ENCODE results near the gene PANK1.

The PANK1 gene

GRCh38 chr10:89615824-89616223, 29.2 kb downstream of the PANK1 start:
- DNase-seq (ENCODE audit: low read depth in 3 of 3) = no peak

DNA sequence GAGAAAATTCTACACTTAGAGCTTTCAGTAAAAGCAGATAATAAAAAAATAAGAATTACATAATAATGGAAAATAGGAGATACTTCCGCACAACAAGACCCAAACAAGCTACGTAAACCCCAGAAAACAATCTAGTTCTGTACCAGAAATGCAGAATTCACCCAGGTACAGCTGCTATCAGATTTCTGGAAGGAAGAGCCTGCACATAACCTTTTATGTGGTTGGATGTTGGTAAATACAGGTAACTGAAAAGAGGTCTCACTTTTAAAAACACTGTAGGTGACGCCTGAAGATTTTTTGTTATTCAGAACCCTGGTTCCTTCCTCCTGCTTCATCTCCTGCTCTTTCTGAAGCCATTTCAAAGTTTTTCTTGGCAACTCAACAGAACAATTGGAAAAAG, 29.9 kb downstream of the PANK1 start:
- DNase-seq (ENCODE audit: low read depth in 3 of 3) = no peak

DNA sequence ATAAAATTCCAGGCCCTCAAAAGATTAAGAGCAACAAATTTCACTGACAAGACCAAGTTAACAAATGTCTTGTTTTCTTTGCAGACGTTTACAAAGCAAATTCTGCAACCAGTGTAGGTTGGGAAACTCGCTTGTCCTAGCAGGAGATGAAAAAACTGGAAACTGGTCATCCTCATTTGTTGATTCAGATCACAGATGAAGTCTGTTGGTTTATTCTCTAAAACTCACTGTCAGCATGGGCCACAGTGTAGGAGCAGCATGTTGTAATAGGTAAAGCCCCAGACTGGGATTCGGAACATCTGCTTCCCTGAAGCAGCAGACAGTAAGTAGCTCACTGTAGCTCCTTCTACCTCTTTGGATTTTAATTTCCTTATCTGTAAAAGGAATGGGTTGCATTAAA, 31.5 kb downstream of the PANK1 start:
- no peak for DNase-seq (ENCODE audit: low read depth in 3 of 3)

DNA sequence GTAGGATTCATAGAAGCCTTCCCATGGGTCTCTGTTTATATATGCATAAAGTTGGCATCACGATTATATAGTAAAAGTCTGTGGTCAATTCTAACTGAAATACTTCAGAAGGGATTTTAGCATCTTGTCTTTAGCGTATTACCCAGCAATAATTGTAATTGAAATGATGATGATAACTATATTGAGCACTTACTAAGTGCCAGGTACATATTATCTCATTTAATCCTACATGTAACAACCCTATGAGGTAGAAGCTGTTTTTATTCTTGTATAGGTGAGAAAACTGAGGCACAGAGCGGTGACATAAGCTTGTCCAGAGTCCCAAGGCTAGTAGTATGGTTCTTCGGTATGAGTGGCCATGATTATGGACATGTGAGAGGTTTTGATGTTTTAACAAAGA, 33.8 kb downstream of the PANK1 start:
- no peak for DNase-seq (ENCODE audit: low read depth in 3 of 3)

DNA sequence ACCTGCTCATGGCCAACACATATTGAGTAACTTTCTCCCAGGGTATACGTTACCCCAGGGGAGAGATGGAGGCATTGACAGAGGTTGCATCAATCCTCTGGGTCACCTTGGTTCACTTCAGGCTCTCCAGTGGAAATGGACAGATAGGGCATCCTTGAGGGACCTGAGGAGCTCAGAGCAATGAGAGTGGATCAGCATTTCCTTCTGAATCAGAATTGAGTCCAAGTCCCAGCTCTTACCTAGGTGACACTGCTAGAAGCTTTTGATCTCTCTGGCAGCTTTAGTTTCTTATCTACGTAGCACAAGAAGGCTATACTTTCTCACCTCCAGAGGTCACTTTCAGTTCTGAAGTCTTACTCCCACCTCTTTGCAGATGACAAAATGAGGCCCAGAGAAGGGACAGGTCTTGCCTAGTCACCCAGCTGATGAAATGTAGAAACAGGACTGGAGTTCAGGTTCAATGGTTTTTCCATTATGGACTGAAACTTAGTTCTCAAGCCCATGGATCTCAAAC, 35.2 kb downstream of the PANK1 start:
- DNase-seq (ENCODE audit: low read depth in 3 of 3) = no peak

DNA sequence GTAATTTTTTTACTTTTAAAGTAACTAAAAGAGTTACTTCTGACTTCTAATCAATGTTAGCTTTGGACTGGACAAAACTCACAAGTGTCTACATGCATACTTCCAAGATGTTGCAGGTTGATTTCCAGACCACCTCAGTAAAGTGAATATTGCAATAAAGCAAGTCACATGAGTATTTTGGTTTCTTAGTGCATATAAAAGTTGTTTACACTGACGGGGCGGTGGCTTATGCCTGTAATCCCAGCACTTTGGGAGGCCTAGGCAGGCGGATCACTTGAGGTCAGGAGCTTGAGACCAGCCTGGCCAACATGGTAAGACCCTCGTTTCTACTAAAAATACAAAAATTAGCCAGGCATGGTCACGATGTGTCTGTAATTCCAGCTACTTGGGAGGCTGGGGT, 40.8 kb downstream of the PANK1 start:
- DNase-seq (ENCODE audit: low read depth in 3 of 3) = no peak

DNA sequence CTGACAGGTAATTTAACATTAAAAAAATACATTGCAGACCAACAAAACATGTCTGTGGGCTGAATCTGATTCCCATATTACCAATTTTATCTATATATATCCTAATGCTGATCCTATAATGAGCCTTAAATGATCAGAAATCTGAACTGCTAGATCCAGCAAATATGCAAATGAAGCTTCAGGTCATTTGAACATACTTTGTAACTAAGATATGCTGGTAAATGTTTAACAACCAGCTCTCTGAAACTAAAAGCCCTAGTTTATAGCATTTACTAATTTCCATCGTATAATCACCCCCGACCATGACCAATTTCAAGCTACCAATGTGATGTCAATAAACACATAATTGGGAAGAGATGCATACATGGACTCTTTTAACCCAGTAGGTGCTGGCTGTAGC, 42.1 kb downstream of the PANK1 start:
- no peak for DNase-seq (ENCODE audit: low read depth in 3 of 3)

DNA sequence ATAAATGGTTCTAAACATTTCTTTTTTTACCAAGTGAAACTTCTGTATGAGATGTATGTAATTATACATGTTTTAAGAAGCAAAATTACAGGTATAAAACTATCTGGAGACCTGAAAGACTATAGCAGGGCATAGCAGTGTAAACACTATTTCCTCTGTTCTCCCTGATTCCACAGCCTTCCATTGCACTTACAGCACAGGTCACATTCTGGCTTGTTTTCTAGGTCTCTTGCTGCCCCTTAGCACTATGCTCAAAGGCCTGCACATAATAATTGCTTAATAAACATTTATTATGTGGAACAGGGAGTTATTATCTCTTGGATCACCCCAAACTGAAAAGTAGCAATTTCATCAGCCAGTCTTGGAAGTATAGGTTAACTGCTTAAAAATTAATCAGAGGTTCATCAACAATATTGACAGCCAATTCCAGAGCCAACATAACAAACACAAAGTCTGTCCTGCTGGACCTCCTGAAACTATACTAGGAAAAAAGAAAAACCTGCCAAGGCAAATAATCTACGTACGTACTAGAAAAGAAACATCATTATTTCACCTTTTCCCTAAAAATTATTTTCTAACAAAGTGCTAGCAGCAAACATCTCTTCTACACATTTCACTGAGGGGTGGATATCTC, 43.2 kb downstream of the PANK1 start:
- DNase-seq (ENCODE audit: low read depth in 3 of 3) = no peak

GRCh38 chr10:89600041-89600440, 45.0 kb downstream of the PANK1 start:
- no peak for DNase-seq (ENCODE audit: low read depth in 3 of 3)

DNA sequence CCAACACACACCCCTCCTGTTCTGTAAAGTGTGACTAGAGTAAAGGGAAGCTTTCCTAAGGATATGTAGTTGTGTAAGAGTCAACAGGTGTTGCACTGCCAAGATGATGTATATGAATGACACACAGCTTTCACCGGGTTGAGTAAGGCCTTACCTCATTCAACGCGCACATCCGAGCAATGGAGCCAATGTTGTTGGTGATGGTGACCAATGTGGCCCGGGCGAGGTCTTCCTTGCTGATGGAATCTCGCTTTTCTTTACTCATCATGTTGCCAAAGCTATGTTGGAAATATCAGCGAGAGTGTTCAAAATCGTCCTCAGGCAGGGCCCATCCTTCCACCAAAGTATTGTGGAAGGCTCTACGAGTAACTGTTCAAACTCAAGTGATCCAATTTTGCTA, 52.0 kb downstream of the PANK1 start:
- DNase-seq (ENCODE audit: low read depth in 3 of 3) = no peak

- no peak for DNase-seq (ENCODE audit: low read depth in 3 of 3)
These were observed 52.5 kb downstream of the PANK1 start for GRCh38 chr10:89592539-89592938.

GRCh38 chr10:89591796-89592271, 53.2 kb downstream of the PANK1 start:
- DNase-seq (ENCODE audit: low read depth in 3 of 3) = no peak

GRCh38 chr10:89591111-89591795, 53.8 kb downstream of the PANK1 start:
- DNase-seq (ENCODE audit: low read depth in 3 of 3) = no peak

- no peak for DNase-seq (ENCODE audit: low read depth in 3 of 3)
These were observed 54.7 kb downstream of the PANK1 start for GRCh38 chr10:89590326-89590725.

DNA sequence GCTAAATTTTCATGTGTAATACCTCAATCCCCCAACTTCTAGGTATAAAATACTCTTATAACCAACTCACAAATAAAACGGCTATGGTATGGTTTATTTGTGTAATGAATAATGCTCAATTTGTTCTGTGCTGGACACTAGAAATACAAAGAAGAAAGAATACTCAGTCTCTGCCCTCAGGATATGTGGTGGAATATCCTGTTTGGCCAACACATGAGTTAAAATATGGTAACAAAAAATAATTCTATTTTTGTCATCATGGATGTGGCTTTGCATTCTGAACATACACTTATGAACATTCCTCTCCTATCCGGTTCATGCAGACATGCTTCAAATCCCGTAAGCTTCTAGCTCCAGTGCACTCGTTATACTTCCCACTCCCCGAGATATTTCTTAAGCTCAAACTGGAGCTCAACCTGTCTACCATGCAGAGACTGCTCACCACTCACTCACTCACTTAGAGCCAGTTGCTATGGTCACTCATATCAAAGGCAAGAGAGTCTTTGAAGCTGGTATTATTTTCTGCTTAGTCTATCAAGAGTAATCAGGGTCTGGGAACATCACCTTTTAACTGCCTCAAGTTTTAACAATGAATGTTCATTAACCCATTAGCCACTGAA, 55.8 kb downstream of the PANK1 start:
- no peak for DNase-seq (ENCODE audit: low read depth in 3 of 3)

DNA sequence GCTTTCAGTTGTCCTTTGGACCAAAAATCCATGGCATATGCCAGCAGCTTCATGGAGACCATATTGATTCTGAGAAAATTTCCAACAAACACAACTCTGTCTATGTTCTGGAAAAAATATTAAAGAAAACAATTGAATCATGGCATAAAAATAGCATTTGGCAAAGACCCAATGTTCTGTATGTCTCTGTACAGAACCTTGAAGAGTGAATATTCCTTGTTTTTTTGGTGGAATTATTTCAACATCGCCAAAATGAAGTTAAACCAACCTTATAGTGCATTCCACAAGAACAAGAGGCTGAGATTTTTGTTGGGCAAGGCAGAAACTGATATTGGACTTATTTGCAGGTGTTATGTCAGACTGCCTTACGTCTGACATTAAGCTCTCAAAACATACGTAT, 56.4 kb downstream of the PANK1 start:
- DNase-seq (ENCODE audit: low read depth in 3 of 3) = no peak

DNA sequence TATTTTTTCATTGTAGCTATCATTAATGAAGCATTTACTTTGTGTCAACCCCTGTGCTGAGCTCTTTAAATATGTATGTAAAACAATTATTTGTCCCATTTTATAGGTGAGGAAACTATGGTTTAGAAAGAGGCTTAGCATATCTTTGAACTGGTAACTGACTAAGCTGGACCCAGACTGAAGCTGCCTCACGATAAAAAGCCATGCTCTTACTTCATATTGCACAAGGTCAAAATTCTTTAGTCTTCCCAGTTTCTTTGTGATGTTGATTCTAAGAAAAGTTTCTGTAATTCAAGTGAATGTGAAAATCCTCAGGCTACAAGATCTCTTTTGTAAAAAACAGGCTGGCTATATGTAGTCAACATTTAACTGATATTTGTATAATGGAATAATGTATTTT, 63.0 kb downstream of the PANK1 start:
- DNase-seq (ENCODE audit: low read depth in 3 of 3) = no peak

DNA sequence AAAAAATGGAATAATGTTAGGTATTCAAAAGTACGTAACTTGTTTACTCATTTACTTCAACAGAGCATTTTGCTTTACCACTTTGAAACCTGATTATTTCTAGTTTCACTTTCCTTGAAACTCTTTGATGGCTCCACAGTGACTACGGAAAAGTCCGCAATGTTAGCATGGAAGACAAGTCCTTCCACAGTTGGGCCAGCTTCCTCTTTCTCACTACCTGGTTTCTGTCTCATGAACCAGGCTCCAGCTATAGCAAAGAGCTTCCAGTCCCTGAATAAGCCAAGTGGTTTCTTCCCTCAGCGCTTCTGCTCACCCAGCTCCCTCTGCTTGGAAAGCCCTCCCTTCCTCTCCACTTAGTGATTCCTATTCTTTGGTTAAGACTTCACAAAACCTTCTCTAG, 64.8 kb downstream of the PANK1 start:
- no peak for DNase-seq (ENCODE audit: low read depth in 3 of 3)

DNA sequence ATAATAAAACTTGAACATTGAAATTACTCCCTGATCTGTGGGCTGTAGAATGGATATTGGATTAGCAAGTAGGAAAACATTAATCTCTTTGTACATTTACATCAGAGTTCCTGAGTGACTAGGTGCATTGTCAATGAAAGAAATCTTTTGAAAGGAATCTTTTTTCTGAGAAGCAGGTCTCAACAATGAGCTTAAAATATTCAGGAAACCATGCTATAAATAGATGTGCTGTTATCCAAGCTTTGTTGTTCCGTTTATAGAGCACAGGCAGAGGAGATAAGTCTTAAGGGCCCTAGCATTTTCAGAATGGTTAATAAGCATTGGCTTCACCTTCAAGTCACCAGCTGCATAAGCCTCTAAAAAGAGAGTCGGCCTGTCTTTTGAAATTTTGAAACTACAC, 68.3 kb downstream of the PANK1 start:
- DNase-seq (ENCODE audit: low read depth in 3 of 3) = no peak

GRCh38 chr10:89576022-89576421, 69.0 kb downstream of the PANK1 start:
- DNase-seq (ENCODE audit: low read depth in 3 of 3) = no peak

DNA sequence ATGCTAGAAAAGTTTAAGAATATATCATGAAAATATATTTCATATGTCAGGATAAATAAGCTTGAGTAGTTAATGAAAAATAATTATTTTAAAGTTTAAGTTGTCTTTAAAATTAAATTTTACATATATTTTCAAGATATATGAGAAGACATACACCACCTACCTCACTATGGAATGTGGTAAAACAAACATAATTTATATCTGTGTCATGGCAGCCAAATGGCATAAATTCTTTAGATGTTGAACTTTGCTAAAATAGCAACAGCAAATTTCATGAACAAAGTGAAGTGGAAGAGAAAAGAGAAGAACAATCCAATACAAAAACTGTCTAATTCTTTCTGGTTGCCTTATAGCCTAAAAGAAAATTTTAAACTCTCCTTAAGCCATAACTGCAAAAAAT, 70.0 kb downstream of the PANK1 start:
- DNase-seq (ENCODE audit: low read depth in 3 of 3) = no peak

- no peak for DNase-seq (ENCODE audit: low read depth in 3 of 3)
These were observed 70.7 kb downstream of the PANK1 start for GRCh38 chr10:89574368-89574767.

All from stimulated activated CD4-positive, alpha-beta T cell treated with anti-CD3 and anti-CD28 coated beads, TNF-alpha, amount 100 ng/mL, for 48 hours (primary cell).